SK-N-SH treated with all-trans-retinoic acid at 6 μM for 48 hours (cell line): ENCODE data around the gene SLC34A1.

ENCODE experiments used
- ARNTL ChIP-seq: fragments of 450-650 bp; formaldehyde crosslinking; IDR thresholded peaks from 2 replicates; pipeline ENCODE4 v1.5.0; 2020; ENCODE audit warnings: low read depth, mild to moderate bottlenecking, moderate library complexity, borderline replicate concordance
- CSDC2 ChIP-seq: fragments of 250-450 bp; sonication (Bioruptor Pico); IDR thresholded peaks from 2 replicates; pipeline ENCODE4 v1.5.0; 2020; ENCODE audit warnings: mild to moderate bottlenecking, moderate library complexity
- ESRRG ChIP-seq: fragments of 250-450 bp; sonication (Bioruptor Pico); IDR thresholded peaks from 2 replicates; pipeline ENCODE4 v1.6.1; 2021; ENCODE audit warnings: mild to moderate bottlenecking
- GLIS3 ChIP-seq: fragments of 250-450 bp; sonication (Bioruptor Pico); IDR thresholded peaks from 2 replicates; pipeline ENCODE4 v1.5.0; 2020; ENCODE audit warnings: mild to moderate bottlenecking, moderate library complexity
- ISL1 ChIP-seq: fragments of 250-450 bp; sonication (Bioruptor Pico); IDR thresholded peaks from 2 replicates; pipeline ENCODE4 v2.1.2; 2022; ENCODE audit warnings: mild to moderate bottlenecking, moderate library complexity
- RARB ChIP-seq: fragments of 250-450 bp; sonication (Bioruptor Pico); IDR thresholded peaks from 2 replicates; pipeline ENCODE4 v1.8.0; 2021; ENCODE audit warnings: mild to moderate bottlenecking, moderate library complexity
- ZC3H10 ChIP-seq: fragments of 250-450 bp; sonication (Bioruptor Pico); IDR thresholded peaks from 2 replicates; pipeline ENCODE4 v1.5.1; 2021; ENCODE audit warnings: mild to moderate bottlenecking, moderate library complexity
- TF ChIP-seq, protein P1 (sequence below): fragments of 250-450 bp; sonication (Bioruptor Pico); IDR thresholded peaks from 2 replicates; pipeline ENCODE4 v1.5.0; 2020; ENCODE audit warnings: mild to moderate bottlenecking, moderate library complexity
- TF ChIP-seq, protein P2 (sequence below): fragments of 250-450 bp; sonication (Bioruptor Pico); IDR thresholded peaks from 2 replicates; pipeline ENCODE4 v1.5.1; 2020; ENCODE audit warnings: low read depth, mild to moderate bottlenecking, moderate library complexity

DNA sequence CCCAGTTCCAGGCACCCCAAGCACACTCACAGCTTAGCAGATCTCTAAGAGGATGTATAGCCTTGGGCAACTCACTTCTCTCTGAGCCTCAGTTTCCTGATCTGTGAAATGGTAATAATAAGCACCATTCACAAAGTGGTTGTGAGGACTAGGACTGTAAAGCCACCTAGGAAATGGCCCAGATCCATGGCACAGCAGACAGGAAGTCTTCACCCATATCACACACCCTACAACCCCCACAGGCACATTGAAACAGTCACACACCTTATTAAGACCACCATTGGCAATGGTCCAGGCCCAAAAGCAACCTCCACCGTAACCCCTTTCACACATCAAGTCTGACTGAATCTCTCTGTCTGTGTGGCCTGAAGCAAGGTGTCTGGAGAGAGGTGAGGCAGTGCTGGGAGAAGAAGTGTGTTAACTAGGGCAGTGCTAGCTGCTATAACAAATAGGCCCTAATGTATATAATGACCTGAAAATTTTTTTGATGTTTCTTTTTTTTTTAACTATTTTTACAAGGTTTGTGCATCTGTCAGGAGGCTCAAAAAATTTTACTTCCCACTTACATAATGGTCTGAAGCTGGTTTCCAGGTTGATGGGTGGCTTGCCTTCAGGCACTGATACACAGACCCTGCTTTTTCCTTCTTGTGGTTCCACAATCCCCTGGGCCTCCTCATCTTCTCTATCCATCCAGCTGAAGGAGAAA, 28.9 kb upstream of the SLC34A1 start:
- no peak for TF ChIP-seq ESRRG (CRISPR knock-in tag)
- TF ChIP-seq, protein P1, sequence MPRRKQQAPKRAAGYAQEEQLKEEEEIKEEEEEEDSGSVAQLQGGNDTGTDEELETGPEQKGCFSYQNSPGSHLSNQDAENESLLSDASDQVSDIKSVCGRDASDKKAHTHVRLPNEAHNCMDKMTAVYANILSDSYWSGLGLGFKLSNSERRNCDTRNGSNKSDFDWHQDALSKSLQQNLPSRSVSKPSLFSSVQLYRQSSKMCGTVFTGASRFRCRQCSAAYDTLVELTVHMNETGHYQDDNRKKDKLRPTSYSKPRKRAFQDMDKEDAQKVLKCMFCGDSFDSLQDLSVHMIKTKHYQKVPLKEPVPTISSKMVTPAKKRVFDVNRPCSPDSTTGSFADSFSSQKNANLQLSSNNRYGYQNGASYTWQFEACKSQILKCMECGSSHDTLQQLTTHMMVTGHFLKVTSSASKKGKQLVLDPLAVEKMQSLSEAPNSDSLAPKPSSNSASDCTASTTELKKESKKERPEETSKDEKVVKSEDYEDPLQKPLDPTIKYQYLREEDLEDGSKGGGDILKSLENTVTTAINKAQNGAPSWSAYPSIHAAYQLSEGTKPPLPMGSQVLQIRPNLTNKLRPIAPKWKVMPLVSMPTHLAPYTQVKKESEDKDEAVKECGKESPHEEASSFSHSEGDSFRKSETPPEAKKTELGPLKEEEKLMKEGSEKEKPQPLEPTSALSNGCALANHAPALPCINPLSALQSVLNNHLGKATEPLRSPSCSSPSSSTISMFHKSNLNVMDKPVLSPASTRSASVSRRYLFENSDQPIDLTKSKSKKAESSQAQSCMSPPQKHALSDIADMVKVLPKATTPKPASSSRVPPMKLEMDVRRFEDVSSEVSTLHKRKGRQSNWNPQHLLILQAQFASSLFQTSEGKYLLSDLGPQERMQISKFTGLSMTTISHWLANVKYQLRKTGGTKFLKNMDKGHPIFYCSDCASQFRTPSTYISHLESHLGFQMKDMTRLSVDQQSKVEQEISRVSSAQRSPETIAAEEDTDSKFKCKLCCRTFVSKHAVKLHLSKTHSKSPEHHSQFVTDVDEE (CRISPR knock-in tag), result no peak
- no peak for TF ChIP-seq ARNTL (CRISPR knock-in tag)
- TF ChIP-seq ISL1, result no peak
- TF ChIP-seq, protein P2, sequence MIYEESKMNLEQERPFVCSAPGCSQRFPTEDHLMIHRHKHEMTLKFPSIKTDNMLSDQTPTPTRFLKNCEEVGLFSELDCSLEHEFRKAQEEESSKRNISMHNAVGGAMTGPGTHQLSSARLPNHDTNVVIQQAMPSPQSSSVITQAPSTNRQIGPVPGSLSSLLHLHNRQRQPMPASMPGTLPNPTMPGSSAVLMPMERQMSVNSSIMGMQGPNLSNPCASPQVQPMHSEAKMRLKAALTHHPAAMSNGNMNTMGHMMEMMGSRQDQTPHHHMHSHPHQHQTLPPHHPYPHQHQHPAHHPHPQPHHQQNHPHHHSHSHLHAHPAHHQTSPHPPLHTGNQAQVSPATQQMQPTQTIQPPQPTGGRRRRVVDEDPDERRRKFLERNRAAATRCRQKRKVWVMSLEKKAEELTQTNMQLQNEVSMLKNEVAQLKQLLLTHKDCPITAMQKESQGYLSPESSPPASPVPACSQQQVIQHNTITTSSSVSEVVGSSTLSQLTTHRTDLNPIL (CRISPR knock-in tag), result no peak
- no peak for TF ChIP-seq CSDC2 (CRISPR knock-in tag)
- TF ChIP-seq ZC3H10 (CRISPR knock-in tag), result no peak
- no peak for TF ChIP-seq RARB (CRISPR knock-in tag)
- TF ChIP-seq GLIS3 (CRISPR knock-in tag), result no peak
